Mesothelial cell of epicardium (in vitro differentiated cells): Measurements from ENCODE around the gene MEGF11. TPM values are rescaled to one million over a fixed set of nuclear protein-coding genes. Genes with fewer than 3 reads are reported as not detected.

Source experiments
- DNase-seq, 2 experiments: peaks; one replicate each; pipeline ENCODE4 v3.0.0; 2021; ENCODE audit warnings: low spot score in 2 of 2; ENCODE audit not compliant: unreplicated experiment in 2 of 2
- H3K27ac Mint-ChIP-seq: 2 replicates; pipeline ENCODE4 v1.8.0; 2021; ENCODE audit warnings: mixed read lengths
- H3K27me3 Mint-ChIP-seq: 2 replicates; pipeline ENCODE4 v1.8.0; 2021; ENCODE audit warnings: low read depth, mixed read lengths
- H3K36me3 Mint-ChIP-seq: 2 replicates; pipeline ENCODE4 v1.8.0; 2021; ENCODE audit warnings: mixed read lengths
- H3K4me1 Mint-ChIP-seq: 2 replicates; pipeline ENCODE4 v1.8.0; 2021; ENCODE audit warnings: mixed read lengths
- H3K4me3 Mint-ChIP-seq: 2 replicates; pipeline ENCODE4 v1.8.0; 2021; ENCODE audit warnings: mild to moderate bottlenecking, moderate library complexity, mixed read lengths
- H3K9me3 Mint-ChIP-seq: 2 replicates; pipeline ENCODE4 v1.8.0; 2021; ENCODE audit warnings: mixed read lengths
- total RNA-seq: library from RNA; stranded (reverse); gene quantifications from 3 replicates; pipeline ENCODE4 v1.2.1, GENCODE V29; 2021
- TF ChIP-seq, protein P1 (sequence below): fragments of 200-600 bp; sonication (generic); IDR thresholded peaks from one replicate; pipeline ENCODE4 v1.5.0; 2021; ENCODE audit warnings: antibody characterized with exemption; ENCODE audit not compliant: unreplicated experiment

The MEGF11 gene
- total RNA-seq, 1 donor from 2014 or later = 3.7 TPM

GRCh38 chr15:66212563-66212921, 41.0 kb downstream of the MEGF11 start:
- no peak overlapping the region for H3K4me3 Mint-ChIP-seq
- H3K36me3 Mint-ChIP-seq = no peaks in the 10 kb centered on the region
- TF ChIP-seq, protein P1, sequence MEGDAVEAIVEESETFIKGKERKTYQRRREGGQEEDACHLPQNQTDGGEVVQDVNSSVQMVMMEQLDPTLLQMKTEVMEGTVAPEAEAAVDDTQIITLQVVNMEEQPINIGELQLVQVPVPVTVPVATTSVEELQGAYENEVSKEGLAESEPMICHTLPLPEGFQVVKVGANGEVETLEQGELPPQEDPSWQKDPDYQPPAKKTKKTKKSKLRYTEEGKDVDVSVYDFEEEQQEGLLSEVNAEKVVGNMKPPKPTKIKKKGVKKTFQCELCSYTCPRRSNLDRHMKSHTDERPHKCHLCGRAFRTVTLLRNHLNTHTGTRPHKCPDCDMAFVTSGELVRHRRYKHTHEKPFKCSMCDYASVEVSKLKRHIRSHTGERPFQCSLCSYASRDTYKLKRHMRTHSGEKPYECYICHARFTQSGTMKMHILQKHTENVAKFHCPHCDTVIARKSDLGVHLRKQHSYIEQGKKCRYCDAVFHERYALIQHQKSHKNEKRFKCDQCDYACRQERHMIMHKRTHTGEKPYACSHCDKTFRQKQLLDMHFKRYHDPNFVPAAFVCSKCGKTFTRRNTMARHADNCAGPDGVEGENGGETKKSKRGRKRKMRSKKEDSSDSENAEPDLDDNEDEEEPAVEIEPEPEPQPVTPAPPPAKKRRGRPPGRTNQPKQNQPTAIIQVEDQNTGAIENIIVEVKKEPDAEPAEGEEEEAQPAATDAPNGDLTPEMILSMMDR = no peak
- peaks cover under 1% of the 10 kb centered on the region for H3K9me3 Mint-ChIP-seq
- peaks cover 22% of the 10 kb centered on the region for H3K27me3 Mint-ChIP-seq
- no peak for DNase-seq
- peaks cover 4% of the 10 kb centered on the region for H3K4me1 Mint-ChIP-seq
- H3K27ac Mint-ChIP-seq = no peak overlapping the region

DNA sequence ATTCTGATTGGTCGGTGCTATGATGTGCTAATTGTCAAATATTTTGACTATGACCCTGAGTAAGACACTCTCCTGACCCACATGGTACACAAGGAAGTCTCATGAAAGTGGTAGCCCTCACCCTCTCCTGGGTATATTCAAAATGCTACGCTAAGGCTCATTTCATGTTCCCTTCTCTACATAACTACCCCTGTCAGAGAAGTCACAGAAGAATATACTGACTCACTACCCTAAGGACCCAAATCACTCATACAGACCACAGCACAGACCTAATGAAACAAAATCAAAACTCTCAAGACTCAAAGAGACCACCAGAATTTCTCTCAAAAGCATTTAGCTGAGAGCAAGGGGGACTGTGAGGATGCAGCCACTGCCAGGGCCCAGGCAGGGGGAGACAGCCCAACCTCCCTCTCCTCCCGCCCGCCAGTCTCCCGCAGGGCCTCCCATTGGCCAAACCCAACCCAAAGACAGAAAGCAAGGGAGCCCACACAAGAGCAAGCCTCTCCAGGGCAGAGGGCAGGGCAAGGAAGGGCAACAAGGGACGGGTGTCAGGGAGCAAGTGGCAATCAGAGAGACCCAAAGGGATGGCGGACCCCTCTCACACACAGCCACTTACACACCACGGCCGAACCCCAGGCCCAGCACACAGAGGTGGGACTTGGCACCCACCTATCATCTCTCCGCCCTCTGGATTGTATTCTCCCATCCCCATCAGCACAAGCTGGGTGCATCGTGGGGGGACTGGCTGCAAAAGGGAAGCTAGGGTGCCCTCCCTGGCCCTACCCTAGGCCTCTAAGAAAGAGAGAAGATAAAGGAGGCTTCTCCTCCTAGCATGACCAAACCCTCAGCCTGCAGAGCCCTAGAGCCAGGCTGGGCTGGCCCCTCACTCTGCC, 41.6 kb downstream of the MEGF11 start:
- TF ChIP-seq, protein P1 = no peak
- no peak overlapping the region for H3K4me3 Mint-ChIP-seq
- H3K27ac Mint-ChIP-seq = no peak overlapping the region

DNA sequence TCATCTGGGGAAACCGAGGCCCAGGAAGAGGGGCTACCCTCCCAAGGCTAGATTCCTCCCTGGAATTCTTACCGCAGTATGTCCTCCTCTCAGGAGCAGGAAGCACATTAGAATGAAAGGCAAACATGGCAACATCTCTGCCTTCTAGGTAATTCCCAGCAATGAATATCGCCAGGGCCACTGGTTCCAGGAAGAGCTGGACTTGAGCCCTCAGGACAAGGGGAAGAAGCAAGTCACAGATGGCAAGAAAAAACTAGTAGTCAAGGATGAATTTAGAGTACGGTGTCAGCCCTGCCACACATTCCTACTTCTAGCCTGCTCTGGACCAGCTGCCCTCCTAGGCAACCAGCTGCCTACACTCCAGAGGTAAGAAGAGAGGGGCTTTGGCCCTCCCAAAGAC, 42.9 kb downstream of the MEGF11 start:
- Mint-ChIP-seq H3K36me3 (no peaks in the 10 kb centered on the region), H3K27ac (no peak overlapping the region), H3K9me3 (peaks cover 15% of the 10 kb centered on the region), H3K4me3 (no peak overlapping the region), H3K4me1 (peaks cover 4% of the 10 kb centered on the region), H3K27me3 (peaks cover 28% of the 10 kb centered on the region)
- no peak for DNase-seq
- TF ChIP-seq, protein P1 = no peak

More for the DNA sequence above, 41.6 kb downstream of the MEGF11 start:
- H3K9me3 Mint-ChIP-seq = peaks cover 7% of the 10 kb centered on the region
- no peaks in the 10 kb centered on the region for H3K36me3 Mint-ChIP-seq
- DNase-seq = no peak
- peaks cover 22% of the 10 kb centered on the region for H3K27me3 Mint-ChIP-seq
- H3K4me1 Mint-ChIP-seq = peaks cover 4% of the 10 kb centered on the region

DNA sequence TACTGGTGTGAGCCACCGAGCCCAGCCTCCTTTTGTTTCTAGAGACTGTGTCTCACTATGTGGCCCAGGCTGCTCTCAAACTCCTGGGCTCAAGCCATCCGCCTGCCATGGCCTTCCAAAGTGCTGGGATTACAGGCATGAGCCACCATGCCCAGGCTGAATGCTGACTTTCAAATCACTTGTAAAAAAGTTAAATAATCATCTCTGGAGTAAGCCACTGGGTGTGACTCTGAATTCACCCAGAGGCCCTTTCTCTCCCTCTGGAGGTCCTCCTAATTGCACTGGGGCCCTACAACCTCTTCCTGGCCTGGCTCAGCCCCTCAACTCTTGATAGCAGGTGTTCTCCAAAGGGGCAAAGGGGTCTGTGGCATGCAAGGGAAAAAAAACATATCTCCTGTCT, 54.8 kb downstream of the MEGF11 start:
- Mint-ChIP-seq H3K4me1 (peaks cover 3% of the 10 kb centered on the region), H3K4me3 (no peak overlapping the region), H3K9me3 (no peaks in the 10 kb centered on the region), H3K27me3 (peaks cover 3% of the 10 kb centered on the region), H3K36me3 (no peaks in the 10 kb centered on the region), H3K27ac (no peak overlapping the region)
- TF ChIP-seq, protein P1 = no peak
- DNase-seq = peak in 1 of 2 experiments; percentile 32

DNA sequence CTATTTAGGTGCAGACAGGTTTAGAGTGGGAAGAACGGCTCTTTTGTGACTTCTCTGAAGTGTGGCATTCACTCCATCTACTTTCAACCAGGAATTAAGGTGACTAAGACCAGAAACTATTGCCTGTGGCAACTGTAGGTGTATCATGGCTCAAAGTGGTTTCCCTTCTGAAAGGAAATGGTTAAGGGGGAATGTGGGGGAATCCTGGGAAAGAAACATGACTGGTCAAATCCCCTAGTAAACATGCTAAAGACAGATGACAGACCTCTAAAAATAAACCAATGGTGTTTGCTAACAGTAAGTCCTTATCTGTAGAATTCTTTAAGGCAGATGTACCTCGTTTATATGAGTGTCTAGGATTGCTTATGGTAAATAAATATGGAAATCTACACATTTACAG, 56.9 kb downstream of the MEGF11 start:
- no peak overlapping the region for H3K27ac Mint-ChIP-seq
- no peaks in the 10 kb centered on the region for H3K9me3 Mint-ChIP-seq
- TF ChIP-seq, protein P1 = no peak
- H3K4me3 Mint-ChIP-seq = no peak overlapping the region
- peaks cover 3% of the 10 kb centered on the region for H3K4me1 Mint-ChIP-seq
- no peak for DNase-seq
- no peaks in the 10 kb centered on the region for H3K36me3 Mint-ChIP-seq
- H3K27me3 Mint-ChIP-seq = peaks cover 6% of the 10 kb centered on the region
